Activated CD4-positive, CD25-positive, alpha-beta regulatory T cell (primary cell): ENCODE measurements around the gene USP12.
"Not testable (repeated sequence)": the region's sequence is repeated elsewhere in the genome, so short reads cannot be mapped to it uniquely, and the experiment has no call there.

Experiments used
- DNase-seq, 4 experiments: peaks; one replicate each; lab custom pipeline; 2025; lab: John Stamatoyannopoulos, UW

Gene USP12

GRCh38 chr13:27079421-27079958 lies 92.1 kb downstream of the USP12 start:
- DNase-seq: no peak

DNA sequence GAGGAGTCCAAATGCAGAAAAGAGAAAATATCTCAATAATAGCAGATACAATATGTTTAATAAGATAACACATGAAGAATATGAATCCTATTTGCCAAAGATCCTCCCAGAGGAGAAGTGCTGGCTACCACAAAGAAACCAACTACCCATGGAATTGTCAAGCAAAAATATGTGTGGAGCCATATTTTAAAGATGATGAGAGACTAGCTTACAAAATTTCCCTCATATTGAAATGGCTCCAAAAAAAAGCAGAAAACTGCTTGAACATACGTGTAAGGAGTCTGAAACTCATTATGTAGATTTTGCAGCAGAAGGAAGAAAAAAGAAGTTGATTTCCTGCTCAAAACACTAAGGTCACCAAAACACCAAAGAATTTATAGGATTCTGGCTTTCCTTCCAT lies 94.2 kb downstream of the USP12 start:
- no peak for DNase-seq

DNA sequence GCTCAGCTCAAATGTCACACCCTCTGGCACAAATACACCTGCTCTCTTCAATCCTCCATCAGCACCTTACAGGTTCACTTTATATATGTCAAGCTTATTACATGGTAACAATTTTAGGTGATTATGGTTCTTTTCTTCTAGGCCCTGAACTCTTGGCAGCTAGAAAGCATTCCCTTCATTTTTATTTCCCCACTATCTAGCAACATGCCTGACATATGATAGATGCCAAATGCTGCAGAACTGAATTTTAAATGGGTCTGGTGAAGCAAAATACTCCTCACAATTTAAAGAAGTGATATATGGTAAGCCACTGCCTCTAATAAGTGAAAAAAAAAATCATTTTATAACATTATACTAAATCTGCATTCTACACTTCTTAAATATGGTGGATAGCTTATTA lies 95.2 kb downstream of the USP12 start:
- DNase-seq: no peak

- DNase-seq: no peak
Observed at GRCh38 chr13:27073186-27073585, 98.4 kb downstream of the USP12 start.

DNA sequence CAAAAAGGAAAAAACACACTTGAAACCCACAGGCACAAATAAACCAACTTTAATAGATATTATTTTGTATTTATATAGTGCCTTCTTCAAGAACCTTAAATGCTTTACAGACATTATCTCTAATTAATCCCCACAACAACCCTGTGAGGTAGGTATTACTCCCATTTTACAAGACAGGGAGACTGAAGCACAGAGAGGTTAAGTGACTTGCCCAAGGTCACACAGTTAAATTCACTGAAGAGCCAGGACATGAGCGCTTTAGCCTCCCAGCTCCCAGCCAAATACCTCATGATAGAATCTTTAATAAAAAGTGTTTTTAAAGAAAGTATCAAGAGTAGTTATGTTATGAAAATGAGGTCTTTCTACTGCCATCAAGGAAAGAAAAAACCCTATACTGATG lies 105.5 kb downstream of the USP12 start:
- not testable (repeated sequence) for DNase-seq

DNA sequence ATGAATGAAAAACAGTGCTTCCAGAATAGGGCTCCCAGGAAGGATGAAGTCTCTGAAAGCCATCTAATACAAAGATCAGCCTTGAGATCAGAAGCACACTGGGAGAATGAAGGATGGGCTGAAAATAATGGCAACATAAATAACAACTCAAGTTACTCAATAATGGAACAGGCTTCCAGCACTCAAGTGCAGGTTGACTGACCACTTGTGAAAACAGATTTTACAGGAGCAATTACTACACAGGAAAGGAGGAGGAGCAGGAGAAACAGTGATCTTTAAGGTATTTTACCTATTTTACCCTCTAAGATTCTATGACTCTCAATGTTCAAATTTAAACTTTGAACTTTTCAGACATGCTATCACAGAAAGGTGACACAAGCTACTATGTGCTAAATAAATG lies 106.0 kb downstream of the USP12 start:
- DNase-seq: no peak

DNA sequence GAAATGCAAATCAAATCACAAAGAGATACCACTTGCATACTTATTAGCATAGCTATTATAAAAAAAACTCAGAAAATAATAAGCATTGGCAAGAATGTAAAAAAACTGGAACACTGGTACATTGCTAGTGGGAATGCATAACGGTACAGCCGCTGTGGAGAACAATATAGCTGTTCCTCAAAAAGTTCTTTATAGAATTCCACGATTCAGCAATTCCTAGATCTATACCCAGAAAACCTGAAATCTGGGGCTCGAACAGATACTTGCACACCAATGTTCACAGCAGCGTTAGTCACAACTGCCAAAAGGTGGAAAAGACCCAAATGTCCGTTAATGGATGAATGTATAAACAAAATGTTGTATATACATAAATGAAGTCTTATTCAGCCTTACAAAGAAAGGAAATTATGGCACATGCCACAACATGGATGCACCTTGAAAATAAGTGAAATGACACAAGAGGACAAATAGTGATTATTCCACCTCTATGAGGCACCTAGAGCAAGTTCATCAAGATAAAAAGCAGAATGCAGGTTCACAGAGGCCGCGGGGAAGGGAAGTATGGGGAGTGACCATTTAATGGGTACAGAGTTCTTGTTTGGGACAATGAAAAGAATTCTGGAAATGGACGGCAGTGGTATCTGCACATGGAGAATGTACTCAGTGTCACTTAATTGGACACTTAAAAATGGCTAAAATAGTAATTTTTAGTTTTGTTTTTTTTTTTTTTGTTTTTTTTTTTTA lies 107.2 kb downstream of the USP12 start:
- no peak for DNase-seq

DNA sequence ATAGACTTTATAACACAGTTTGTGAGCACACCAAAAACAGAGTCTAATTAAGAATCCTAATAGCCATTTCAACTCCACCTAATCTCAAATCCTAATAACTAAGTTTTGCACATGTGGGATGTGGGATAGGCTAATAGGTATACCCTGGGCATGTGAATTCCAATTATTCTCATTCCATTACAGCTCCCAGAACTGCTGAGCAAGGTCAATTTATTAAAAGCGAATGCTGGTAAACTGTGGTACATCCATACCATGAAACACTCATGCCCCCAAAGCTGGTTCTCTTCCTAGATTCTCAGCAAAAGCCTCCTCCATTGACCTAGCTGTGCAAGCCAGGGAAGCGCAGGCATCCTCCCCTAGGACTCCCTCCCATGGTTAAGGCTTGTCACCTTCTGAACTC lies 113.8 kb downstream of the USP12 start:
- DNase-seq: no peak

DNA sequence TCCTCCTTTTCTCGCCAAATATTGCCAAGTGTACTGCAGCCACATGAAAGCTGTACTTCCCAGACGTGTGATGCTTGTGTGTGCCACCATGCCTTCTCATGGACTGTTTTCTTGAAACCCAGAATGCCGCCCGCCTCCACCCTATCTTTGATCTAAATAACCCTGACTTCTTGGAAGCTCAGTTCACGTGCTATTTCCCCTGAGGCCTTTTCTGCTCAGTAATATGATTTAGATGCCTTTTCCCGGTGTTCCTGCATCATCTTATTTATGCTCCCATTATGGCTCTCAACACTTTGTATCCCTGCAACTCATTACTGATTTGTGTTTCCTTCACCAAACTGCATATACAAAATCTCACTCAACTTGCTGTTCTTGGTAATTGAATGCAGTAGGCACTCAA lies 116.1 kb downstream of the USP12 start:
- no peak for DNase-seq

GRCh38 chr13:27054760-27055159 lies 116.9 kb downstream of the USP12 start:
- DNase-seq: no peak

- DNase-seq: no peak
Observed at GRCh38 chr13:27053902-27054595, 117.6 kb downstream of the USP12 start.

- no peak for DNase-seq
Observed at GRCh38 chr13:27053210-27053884, 118.3 kb downstream of the USP12 start.

- no peak for DNase-seq
Observed at GRCh38 chr13:27052551-27053208, 118.9 kb downstream of the USP12 start.

GRCh38 chr13:27047081-27047480 lies 124.5 kb downstream of the USP12 start:
- no peak for DNase-seq

DNA sequence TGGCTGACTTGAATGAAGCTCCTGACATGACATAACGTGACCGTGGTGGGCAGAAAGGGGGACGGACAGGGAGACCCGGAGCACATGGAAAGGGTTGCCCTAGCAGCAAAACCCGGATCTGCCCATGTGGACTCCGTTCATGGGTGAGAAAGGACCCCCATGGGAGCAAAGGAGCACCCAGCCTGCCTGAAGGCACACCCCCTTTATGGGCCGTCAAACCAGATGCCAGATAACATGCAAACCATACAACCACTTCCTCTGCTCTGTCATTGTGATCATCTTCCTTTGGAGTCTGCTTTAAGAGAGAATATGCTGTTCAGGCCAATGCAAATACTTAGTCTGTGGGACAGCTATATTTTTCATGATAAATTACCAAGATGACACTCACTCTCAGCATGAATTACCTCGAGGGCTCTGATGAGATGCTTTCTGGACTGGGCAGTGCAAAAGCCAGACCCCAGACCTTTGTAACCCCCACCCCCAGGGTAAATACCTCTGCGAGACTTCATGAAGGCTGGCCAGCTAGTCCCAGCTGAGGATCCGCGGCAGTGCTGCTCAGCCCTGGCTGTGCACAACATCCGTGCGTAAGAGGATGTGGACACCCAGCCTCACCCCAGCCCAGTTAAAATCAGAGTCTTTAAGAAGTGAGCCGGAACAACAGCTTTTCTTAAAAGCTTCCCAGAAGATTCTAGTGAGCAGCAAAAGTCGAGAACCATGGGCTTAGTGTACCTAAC lies 126.6 kb downstream of the USP12 start:
- DNase-seq: no peak

DNA sequence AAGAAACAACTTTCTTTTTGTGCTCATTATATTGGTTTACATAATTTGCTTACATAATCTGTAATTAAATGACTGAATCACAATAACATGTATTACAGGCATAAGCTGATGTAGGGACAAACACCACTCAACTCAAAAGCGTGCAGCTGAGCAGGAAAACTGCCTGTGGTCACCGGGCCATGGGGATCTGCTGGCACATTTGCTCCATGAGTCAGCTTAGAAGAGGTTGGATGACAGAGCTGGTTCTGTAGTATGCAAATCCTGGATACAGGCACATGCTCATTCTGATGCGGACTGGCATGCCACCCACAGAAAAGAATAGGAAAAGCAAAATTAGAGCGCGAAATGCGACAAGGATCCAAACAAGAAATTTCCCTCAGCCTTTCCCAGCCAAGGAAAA lies 128.6 kb downstream of the USP12 start:
- no peak for DNase-seq

DNA sequence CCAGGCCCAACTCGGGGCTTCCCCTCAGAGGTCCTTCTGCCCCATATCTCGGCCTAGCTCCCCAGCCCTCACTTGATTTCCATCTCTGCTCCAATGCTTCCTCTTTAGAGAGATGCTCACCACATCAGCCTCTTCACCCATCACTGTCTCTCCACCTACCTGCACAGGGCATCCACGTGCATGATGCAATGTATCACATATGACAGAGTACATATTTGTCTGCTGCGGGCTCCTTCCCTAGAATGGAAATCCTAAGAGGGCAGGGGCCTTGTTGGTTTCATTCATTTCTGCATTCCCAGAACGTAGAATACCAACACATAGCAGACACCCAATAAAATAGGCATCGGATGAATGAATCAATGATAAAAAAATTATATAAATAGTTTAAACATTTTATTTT lies 130.3 kb downstream of the USP12 start:
- DNase-seq: no peak

GRCh38 chr13:27040826-27041108 lies 130.8 kb downstream of the USP12 start:
- no peak for DNase-seq

DNA sequence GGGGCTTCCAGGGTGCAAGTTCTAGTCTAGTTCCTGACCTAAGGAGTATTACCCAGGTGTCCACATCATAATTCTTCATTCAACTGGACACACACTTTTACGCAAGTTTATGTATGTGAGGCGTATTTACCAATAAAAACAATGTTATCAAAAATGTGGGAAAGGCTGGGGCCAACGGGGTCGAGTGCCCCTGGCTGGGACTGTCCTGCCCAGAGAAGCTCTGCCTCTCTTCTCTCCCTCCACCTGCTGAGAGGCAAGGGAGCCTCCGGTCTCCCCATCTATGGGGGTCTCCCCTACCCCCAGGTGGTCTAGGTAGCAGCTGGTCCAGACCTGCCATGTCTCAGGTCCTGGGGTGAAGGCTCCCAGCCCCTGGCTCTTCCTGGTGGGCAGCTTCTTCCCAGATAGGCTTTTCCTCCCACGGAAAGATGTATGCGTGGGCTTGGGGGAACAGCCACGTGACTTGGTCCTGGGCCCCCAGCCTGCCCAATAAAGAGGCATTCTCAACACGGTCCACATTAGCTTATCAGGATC lies 132.4 kb downstream of the USP12 start:
- no peak for DNase-seq

- no peak for DNase-seq
Observed at GRCh38 chr13:27038323-27038722, 133.3 kb downstream of the USP12 start.

- no peak for DNase-seq
Observed at GRCh38 chr13:27037571-27037970, 134.0 kb downstream of the USP12 start.

- no peak for DNase-seq
Observed at GRCh38 chr13:27037171-27037570, 134.4 kb downstream of the USP12 start.
